Uterus (tissue), 2 donors: Measurements from ENCODE around the gene TMCO4.

ENCODE experiments used
- CTCF ChIP-seq, 4 experiments: fragments of 200-600 bp in 2 of 4; fragments of 450-650 bp in 2 of 4; sonication (generic) in 2 of 4; IDR thresholded peaks; one replicate each; pipeline ENCODE4 v1.5.1; 2016 to 2019; ENCODE audit warnings: antibody characterized with exemption in 4 of 4, mild to moderate bottlenecking in 2 of 4, moderate library complexity in 1 of 4
- POLR2A ChIP-seq, 2 donors: fragments of 450-650 bp; IDR thresholded peaks; one replicate each; pipeline ENCODE4 v1.6.1; 2016; ENCODE audit warnings: antibody characterized with exemption in 2 of 2, mild to moderate bottlenecking in 1 of 2, moderate library complexity in 1 of 2

GRCh38 chr1:19797827-19798226 lies 1.9 kb downstream of the TMCO4 start:
- TF ChIP-seq CTCF (IDR thresholded peaks at IDR 0.05), result no peak
- no peak for TF ChIP-seq POLR2A (IDR thresholded peaks at IDR 0.05)
